ENCODE data around the gene TENT5C.

TENT5C gene

GRCh38 chr1:117613969-117614729 is 8.3 kb downstream of the TENT5C start:
- DNase-seq (ENCODE audit: low spot score), result no peak

GRCh38 chr1:117615474-117615873 is 9.6 kb downstream of the TENT5C start:
- no peak for DNase-seq (ENCODE audit: low spot score)

GRCh38 chr1:117616356-117616755 is 10.5 kb downstream of the TENT5C start:
- DNase-seq (ENCODE audit: low spot score), result no peak

GRCh38 chr1:117616967-117617366 is 11.1 kb downstream of the TENT5C start:
- DNase-seq (ENCODE audit: low spot score), result no peak

- no peak for DNase-seq (ENCODE audit: low spot score)
These were observed 12.7 kb downstream of the TENT5C start for GRCh38 chr1:117618450-117619122.

GRCh38 chr1:117620440-117620839 is 14.6 kb downstream of the TENT5C start:
- DNase-seq (ENCODE audit: low spot score), result no peak

- DNase-seq (ENCODE audit: low spot score), result no peak
These were observed 15.5 kb downstream of the TENT5C start for GRCh38 chr1:117621316-117621715.

GRCh38 chr1:117622726-117623125 is 16.9 kb downstream of the TENT5C start:
- no peak for DNase-seq (ENCODE audit: low spot score)

GRCh38 chr1:117623141-117623540 is 17.3 kb downstream of the TENT5C start:
- DNase-seq (ENCODE audit: low spot score), result no peak

GRCh38 chr1:117623698-117624097 is 17.9 kb downstream of the TENT5C start:
- no peak for DNase-seq (ENCODE audit: low spot score)

- no peak for DNase-seq (ENCODE audit: low spot score)
These were observed 21.8 kb downstream of the TENT5C start for GRCh38 chr1:117627546-117628130.

- DNase-seq (ENCODE audit: low spot score), result no peak
These were observed 22.5 kb downstream of the TENT5C start for GRCh38 chr1:117628343-117628742.

GRCh38 chr1:117629625-117630422 is 24.0 kb downstream of the TENT5C start:
- DNase-seq (ENCODE audit: low spot score), result no peak

- DNase-seq (ENCODE audit: low spot score), result no peak
These were observed 24.7 kb downstream of the TENT5C start for GRCh38 chr1:117630423-117630998.

- DNase-seq (ENCODE audit: low spot score), result no peak
These were observed 25.7 kb downstream of the TENT5C start for GRCh38 chr1:117631359-117632160.

GRCh38 chr1:117632269-117633067 is 26.6 kb downstream of the TENT5C start:
- no peak for DNase-seq (ENCODE audit: low spot score)

GRCh38 chr1:117633068-117633345 is 27.2 kb downstream of the TENT5C start:
- DNase-seq (ENCODE audit: low spot score), result no peak

GRCh38 chr1:117633423-117633822 is 27.6 kb downstream of the TENT5C start:
- no peak for DNase-seq (ENCODE audit: low spot score)

- DNase-seq (ENCODE audit: low spot score), result no peak
These were observed 28.1 kb downstream of the TENT5C start for GRCh38 chr1:117633936-117634335.

GRCh38 chr1:117634631-117635030 is 28.8 kb downstream of the TENT5C start:
- DNase-seq (ENCODE audit: low spot score), result no peak

- no peak for DNase-seq (ENCODE audit: low spot score)
These were observed 30.0 kb downstream of the TENT5C start for GRCh38 chr1:117635805-117636204.

Data from COLO829 (cell line).